ENCODE results near the gene UNKL.

UNKL gene

DNA sequence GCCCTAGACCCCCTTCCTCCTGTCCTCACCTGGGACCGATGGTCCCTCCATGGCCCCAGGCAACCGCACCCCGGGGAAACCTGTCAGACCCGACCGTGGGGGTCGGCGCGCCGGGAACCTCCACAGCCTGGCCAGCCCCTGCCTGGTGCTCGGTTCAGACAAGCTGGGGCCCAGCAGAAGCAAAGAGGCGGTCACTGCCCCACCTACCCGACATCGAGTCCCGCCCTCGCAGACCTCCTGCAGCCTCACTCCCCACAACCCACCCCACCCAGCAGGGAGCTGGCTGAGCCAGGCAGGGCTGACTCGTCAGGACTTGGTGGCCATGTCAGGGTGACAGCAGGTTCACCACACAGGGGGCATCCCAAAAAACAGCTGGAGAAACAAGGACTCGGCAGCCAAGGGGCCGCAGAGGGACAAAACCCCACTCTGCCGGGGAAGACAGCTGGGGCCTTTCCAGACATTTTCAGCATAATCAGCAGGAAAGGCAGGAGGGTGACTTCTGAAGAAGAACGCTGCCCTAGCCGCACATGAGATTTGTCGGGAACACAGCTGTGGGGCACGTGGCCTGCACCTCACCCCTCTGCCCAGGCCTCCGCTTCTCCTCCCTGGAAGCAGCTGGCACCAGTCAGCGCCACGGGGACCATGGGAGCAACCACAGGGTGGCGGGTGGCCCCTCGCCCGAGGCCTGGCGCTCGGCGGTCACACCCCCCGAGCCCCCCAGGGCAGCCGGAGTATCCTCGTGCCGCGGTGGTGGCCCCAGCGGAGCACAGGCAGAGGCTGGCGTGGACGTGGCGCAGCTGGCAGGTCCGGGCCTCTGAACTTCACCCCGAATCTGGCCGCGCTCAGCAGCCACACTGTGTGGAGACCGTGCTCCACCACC is 39.8 kb downstream of the UNKL start:
- DNase-seq: no peak

DNA sequence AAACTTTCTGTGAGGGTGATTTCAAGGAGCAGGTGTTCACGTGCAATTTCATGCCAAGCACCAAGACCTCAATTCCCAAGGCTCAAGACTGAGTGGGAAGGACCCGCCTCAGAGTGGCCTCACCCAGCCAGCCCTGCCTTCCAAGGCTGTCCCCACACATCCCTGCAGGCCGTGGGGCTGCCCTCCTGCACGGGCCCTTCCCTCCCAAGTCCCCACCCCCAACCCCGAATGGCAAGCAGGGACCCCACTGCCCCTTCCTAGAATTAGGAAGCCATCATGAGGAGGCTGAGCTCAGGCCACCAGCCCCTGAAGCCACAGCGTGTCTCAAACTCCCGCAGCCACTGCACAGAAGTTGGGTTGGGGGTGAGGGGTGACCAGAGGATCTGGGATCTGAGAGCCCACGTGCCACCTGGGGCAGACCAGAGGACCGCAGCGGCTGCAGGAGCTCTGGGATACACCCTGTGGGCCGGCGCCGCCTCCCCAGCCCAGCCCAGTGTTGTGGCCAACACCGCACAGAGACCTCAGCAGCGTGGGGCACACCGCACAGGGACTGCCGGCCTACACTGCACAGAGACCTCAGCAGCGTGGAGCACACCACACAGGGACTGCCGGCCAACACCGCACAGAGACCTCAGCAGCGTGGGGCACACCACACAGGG is 42.1 kb downstream of the UNKL start:
- DNase-seq: no peak

DNA sequence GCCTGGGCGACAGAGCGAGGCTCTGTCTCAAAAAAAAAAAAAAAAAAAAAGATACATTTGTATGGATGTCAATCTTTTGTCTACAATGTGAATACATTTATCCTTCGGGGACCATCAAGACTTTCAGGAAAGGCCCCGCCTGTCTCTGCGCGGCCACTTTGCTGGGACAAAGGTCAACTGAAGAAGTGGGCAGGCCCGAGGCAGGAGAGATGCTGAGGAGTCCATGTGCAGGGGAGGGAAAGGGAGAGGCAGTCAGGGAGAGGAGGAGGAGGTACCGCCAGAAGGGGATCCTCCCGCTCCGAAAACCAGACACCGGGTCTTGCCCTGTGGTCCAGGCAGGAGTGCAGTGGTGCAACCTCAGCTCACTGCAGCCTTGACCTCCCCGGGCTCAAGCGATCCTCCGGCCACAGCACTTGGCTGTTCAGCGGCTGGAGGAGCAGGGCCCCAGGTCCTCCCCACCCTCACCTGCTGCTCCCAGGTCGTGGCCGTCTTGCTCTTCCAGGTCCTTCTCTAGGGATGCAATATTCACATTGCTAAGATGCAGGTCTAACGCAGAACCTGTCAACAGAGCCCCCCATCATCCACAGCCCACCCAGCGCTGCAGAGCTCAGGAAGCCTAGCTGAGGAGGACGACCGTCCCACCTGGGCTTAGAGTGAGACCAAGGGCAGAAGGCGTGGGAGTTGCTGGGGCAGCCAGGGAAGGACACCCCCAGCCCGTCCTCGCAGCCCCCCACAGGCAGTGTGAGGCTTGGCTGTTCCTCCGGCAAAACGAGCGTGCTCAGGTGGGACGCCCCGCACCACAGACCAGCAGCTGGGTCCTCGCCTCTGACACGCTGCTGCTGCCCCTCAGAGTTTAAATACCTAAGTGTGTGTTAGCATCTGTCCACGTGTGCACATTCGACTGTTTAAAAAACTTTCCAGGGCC is 43.2 kb downstream of the UNKL start:
- no peak for DNase-seq

DNA sequence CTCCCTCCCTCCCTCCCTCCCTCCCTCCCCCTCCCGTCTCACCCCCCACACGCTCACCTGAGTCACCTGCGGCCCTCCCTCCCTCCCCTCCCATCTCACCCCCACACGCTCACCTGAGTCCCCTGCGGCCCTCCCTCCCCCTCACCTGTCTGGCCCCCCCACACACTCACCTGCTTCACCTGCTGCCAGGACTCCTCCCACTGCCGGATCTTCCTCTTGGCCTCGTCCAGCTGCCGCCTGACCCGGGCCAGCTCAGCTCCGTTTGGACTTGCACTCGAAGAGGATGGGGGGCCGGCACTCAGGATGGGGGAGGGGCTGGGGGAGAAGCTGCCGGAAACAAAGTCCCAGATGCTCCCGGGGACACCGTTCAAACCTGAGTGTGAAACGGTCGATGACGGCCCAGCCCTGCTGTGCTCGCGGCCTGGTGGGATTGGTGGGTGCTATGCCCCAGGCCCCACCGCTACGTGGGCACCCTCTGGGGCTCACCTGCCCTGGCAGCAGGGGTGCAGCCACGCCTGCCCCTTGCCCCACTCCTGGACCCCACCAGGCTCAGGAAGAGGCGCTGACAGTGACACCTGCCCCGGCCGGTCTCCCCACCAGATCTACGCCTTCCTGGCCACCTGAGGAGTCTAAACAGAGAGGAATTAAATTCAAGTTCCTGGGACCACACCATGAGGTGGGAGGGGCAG is 46.9 kb downstream of the UNKL start:
- DNase-seq: no peak

DNA sequence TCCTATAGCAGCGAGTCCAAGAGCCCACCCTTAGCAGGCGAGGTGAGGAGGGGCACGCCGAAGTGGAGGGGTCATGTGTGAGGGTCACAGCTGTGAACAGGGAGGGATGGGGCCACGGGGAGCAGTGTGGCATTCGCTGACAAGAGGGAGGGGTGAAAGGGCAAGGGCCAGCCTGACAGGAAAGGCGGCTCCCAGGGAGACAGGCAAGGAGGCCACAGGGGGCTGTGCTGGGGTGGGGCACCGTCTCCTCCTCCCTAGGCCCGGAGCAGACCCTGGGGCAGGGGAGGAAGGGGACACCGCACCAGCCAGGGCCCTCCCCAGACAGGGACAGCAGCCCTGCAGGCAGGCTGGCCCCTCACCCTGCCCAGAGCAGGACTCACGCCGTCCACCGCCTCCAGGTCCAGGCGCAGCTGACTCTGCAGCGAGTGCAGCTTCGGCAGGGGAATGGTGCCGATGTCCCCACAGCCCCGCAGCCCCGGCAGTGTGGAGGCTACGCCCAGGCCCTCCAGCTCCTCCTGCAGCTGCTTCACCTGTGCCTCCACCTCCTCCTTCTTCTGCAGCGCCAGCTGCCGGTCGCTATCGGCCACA is 47.7 kb downstream of the UNKL start:
- no peak for DNase-seq

DNA sequence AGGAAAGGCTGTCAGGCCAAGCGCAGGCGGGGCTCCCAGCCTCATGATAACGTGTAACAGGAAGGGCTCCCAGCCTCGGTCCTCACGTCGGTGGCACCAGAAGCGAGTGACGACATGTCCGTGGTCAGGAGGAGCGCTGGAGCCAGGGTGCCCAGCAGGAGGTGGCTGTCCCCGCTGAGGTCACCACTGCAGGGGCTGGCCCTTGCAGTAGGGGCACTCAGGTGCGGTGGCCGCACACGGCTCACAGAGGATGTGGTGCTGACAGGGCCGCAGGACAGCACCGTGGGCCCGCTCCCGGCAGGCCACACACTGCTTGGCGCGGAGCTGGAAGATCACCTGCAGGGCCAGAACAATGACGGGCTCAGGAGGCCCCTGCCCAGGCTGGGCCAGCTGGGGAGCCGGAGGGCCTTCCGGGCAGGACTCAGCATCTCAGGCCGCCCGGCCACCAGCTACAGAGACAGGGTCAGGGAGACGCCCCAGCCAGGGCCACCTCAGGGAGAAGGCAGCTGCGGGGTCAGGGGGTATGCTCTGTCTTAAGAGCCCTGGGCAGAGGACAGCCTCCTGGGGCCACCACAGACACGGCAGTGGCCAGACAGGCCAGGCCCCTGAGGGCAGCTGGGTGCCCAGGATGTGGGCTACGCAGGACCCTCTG is 48.3 kb downstream of the UNKL start:
- no peak for DNase-seq

DNA sequence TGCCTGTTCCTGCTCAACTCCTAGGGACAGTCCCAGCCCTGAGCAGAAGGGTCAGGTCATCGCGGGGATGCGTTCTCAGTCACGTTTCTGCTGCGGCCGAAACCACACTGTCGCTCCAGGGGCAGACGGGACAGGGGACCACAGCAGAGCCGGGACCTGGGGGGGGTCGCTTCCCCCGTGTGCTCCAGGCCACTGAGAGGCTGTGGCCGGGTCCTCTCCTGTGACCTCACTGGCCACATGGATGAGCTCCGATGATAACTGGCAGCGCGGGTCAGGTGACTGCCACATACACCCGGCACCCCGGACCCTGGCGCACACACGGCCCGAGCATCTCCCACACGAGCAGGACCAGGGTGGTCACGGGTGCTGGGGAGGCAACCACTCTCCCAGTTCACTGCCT is 50.0 kb downstream of the UNKL start:
- DNase-seq: no peak

DNA sequence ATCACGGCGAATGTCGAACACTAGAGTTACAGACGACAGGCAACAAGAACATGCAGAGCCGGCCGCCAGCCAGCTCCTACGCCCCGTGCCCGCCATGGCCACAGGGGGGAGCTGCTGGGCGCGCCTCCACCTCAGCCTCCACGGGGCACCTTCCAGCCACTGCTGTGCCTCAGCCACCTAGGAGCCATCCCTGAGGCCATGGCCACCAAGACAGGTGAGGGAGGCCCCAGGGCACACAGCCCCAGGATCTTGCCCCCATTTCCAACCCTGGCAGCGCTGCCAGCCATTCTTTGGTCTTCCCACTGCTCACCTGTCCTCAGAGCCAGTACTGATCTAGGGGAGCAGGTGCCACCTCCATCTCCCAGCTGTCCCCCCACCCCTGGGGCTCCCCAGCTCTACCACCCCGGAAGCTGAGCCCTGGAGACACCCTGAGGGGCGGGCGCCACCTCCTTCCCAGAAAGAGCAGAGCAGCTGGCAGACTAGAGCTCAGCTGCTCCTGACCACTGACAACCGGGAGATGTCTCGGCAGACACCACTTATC is 50.9 kb downstream of the UNKL start:
- DNase-seq: no peak

DNA sequence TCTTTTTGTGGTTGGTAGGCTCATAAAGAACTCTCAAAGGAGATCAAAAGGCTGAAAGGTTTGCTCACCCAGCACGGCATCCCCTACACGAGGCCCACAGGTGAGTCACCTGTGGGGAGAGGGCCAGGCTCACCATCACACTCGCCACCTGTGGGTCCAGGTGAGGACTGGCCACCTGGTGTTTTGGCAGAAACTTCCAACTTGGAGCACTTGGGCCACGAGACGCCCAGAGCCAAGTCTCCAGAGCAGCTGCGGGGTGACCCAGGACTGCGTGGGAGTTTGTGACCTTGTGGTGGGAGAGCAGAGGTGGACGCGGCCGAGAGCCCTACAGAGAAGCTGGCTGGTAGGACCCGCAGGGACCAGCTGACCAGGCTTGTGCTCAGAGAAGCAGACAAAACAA is 51.7 kb downstream of the UNKL start:
- no peak for DNase-seq

DNA sequence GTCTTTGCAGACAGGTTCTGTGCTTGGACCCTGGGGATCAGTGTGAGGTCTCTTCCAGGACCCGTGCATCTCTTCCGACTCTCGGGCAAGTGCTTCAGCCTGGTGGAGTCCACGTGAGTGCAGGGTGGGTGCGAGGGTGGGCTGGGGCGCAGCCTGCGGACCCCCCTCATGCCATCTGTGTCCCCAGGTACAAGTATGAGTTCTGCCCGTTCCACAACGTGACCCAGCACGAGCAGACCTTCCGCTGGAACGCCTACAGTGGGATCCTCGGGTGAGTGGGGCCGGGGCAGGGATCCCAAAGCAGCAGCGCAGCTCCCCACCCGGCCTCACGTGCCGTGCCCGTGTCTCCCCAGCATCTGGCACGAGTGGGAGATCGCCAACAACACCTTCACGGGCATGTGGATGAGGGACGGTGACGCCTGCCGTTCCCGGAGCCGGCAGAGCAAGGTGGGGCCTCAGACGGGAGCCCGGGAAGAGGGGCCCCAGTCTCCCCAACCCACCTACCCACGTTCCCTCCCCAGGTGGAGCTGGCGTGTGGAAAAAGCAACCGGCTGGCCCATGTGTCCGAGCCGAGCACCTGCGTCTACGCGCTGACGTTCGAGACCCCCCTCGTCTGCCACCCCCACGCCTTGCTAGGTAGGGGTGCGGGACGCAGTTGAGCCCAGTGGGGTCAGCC is 52.7 kb downstream of the UNKL start:
- no peak for DNase-seq

DNA sequence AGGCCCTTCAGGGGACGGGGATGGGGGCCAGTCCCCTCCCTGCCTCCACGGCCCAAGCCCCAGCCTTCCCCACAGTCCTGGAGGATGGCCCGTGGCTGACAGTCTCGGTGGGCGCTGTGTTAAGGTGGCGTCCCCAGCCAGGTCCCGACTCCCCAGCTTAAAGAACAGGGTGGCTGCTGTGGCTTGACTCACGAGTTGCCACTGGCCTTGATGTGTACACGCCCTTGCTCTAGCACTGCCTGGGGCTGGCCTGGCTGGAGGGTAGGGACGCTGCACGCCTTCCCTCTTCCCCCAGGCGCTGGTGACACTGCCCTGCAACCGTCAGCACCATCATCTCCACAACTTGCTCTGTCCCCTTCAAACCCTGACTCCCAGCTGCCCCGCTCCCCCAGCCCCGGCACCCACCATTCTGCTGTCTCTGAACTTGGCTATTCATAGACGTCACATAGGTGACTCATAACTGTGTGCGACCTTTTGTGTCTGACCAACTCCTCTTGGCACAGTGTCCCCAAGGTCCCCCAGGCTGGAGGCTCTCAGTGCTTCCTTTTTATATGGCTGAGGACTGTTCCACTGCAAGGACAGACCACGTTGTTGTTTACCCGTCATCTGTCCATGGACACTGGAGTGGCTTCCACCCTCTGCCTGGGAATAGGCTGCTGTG is 56.5 kb downstream of the UNKL start:
- DNase-seq: no peak

DNA sequence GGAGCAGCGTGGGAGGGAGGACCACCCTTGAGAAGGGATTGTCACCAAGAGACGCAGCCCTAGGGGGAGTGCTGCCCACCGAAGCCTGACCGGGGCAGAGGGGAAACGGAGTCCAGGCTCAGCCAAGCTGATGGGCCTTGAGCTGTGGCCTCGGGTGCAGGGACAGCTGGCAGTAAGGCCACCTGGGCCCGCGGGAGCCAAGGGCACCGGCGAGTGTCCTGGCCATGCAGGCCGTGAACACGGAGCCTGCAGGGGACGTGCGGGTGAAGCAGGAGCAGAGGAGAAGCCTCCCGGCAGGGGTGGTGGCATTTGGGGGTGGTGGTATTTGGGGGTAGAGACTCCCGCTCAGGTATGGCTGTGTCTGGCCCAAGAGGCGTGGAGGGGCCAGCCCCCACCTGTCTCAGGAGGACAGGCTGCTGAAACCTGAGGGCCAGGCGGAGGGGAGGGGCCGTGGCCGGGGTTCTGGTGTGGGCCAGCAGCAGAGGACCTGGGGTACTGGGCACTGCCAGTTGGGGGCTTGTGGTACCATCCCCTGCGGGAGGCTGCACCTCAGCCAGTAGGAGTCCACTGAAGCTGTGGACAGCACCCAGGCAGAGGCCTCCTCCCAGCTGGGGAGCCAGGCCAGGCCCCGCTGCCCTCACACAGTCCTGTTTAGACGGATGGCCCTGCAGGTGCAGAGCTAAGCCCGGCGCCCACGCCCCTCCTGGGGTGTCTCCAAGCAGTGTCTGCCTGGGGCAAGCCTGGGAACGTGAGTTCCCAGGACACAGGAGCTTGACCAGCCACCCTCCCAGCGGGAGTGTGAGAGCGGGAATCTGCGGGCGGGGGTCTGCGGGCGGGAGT is 58.2 kb downstream of the UNKL start:
- no peak for DNase-seq

DNA sequence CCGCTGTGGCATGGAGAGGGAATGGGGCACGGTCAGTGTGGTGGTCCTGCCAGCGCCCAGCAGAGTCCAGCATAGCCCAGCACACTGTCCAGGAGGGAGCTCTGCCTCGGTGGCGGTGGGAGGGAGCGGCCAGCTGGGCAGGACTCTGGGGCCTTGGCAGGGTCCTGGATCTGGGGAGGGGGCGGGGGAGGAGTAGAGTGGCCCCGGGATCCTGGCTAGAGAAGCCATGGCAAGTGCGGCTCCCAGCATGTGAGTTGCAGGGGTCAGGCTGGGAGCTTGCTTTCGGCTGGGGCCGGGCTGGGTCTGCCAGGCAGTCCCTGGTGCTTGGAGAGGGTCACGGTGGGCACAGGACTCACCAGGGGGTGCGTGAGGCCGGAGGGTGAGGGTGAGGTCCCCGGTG is 58.9 kb downstream of the UNKL start:
- DNase-seq: no peak

DNA sequence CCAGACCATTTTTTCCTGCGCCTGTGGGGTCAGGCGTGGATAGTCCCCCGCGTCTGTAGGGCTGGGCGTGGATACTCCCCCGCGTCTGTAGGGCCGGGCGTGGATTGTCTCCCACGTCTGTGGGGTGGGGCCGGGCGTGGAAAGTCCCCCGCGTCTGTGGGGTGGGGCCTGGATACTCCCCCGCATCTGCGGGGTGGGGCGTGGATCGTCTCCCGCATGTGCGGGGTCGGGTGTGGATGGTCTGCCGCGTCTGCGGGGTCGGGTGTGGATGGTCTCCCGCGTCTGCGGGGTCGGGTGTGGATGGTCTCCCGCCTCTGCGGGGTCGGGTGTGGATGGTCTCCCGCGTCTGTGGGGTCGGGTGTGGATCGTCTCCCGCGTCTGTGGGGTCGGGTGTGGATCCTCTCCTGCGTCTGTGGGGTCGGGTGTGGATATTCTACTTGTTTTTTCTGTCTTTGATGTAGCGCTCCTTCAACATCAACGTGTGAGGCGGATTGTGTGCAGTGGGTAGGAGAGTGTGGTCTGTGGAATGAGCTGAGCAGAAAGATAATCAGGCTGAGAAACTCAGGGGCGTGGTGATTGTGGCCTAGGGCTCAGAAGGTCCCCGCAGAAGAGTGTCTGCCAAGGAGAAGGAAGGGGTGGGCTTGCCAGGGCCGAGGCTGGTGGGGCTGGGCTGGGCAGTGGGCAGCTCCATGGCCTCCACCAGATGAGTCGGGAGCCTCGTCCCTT is 59.5 kb downstream of the UNKL start:
- no peak for DNase-seq

DNA sequence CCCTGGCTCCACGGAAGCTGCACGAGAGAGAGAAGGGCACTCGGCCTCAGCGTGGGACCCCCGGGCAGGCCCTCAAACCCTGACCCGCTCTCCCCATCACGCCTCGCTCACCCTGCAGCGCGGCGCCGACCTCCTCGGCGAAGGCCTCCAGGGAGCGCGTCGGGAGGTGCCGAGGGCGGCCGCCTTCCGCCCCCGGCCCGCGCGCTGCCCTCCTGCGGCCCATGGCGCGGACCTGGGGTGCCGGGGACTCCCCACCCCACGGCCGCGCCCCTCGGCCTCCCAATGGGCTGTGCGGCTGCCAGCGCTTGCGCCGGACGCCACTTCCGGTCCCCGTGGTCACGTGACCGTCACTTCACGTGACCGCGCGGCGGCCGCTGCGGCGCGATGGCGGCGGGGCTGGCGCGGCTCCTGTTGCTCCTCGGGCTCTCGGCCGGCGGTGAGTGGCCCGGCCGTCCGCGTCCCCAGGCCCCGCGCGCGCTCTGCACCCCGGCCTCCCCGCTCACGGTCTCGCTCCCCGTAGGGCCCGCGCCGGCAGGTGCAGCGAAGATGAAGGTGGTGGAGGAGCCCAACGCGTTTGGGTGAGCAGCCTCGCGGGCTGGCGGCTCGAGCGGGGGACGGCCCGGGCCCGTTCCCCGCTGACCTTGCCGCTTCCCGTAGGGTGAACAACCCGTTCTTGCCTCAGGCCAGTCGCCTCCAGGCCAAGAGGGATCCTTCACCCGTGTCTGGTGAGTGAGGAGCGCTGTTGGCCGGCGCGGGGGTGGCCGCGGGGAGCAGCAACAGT is 62.7 kb downstream of the UNKL start, which contains the start of the genes GNPTG and TSR3:
Gene GNPTG, plus strand, starts transcription at position 350 of the 781 bp plus-strand sequence. Its CDS starts 35 bp downstream, at position 385.
Gene TSR3, minus strand, starts transcription at position 297 of the 781 bp plus-strand sequence. Its CDS starts 74 bp downstream, at position 223.
- peak; percentile 87 for DNase-seq

DNA sequence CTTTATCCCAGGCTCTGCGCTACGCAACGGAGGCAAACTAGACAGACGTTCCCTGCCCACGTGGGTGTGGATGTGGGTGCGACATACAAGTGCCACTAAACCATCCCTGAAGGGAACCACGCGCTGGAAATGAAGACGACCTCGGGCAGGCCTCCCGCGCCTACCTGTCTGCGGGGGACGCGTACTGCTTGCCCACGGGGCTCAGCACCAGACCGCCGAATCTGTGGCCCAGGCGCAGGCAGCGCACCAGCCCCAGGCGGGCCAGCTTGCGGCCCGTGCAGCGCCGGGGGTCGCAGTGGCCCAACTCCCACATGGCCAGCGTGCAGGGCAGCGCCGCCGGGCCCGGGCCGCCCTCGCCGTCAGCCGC is 63.3 kb downstream of the UNKL start:
- no peak for DNase-seq

DNA sequence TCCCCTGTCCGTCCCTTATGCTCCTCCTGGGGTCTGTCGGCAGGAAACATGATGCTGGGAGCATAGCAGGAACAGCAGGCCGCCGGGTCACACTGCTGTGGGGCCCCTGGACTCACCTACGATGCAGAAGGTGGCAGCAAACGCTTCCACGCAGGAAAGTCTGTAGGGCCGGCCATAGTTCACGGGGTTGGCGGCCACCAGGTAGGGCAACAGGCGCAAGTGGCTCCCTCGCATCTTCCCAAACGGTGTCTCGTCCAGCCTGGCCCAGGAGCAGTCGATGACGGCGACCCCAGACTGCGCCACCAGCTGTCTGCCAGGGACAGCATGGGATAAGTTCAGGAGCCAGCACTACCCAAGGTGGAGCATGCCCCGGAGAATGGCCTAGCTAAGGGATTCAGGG is 63.8 kb downstream of the UNKL start:
- no peak for DNase-seq

DNA sequence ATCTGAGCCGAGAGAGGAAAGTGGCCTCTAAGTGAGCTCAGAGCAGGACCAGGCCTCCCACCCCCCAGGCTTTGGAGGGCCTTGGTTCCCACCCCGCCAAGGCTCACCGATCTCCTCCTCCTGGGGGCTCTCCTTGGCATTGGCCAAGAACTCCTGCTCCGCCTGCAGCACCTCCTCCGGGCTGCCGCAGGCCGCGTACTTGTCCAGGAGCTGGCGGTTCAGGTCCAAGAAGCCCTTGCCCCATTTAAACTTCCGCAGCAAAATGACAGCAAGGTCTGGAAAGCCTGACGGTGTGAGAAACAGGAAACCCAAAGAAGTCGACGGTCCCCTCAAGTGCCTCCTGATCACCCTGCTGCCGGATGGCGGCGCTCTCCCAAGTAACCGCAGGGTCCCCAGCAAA is 64.6 kb downstream of the UNKL start:
- DNase-seq: no peak

Measured in right hindlimb (tissue), 1 donor.